ENCODE results near the gene ORMDL1. TPM values are rescaled to one million over a fixed set of nuclear protein-coding genes. Genes with fewer than 3 reads are reported as not detected.

ORMDL1 gene
- total RNA-seq, 1 experiment from 2014 or later, result 58.4 TPM

- intact Hi-C loops (cut with micrococcal nuclease; ENCODE audit: unreplicated experiment), result no loop called here
- Mint-ChIP-seq H3K4me3 (ENCODE audit: low read depth, unreplicated experiment) (no peak overlapping the region), H3K9me3 (ENCODE audit: low read depth, unreplicated experiment) (no peaks in the 10 kb centered on the region), H3K27ac (ENCODE audit: unreplicated experiment) (no peak overlapping the region), H3K4me1 (ENCODE audit: low read depth, unreplicated experiment) (no peaks in the 10 kb centered on the region), H3K36me3 (ENCODE audit: insufficient read depth, unreplicated experiment) (peaks cover 4% of the 10 kb centered on the region), H3K27me3 (ENCODE audit: unreplicated experiment) (no peaks in the 10 kb centered on the region)
- BruUV-seq (replicated peaks), result no TSS peak
- CTCF ChIA-PET, result no interaction called here
- no peak for TF ChIP-seq CTCF (IDR thresholded peaks at IDR 0.05; ENCODE audit: unreplicated experiment)
- no peak for DNase-seq
Observed at GRCh38 chr2:189818249-189819038, 34.3 kb upstream of the ORMDL1 start.

GRCh38 chr2:189803431-189803830 lies 19.3 kb upstream of the ORMDL1 start:
- CTCF ChIA-PET, result no interaction called here

GRCh38 chr2:189802396-189802912 lies 18.3 kb upstream of the ORMDL1 start:
- H3K4me1 Mint-ChIP-seq (ENCODE audit: low read depth, unreplicated experiment), result no peaks in the 10 kb centered on the region
- no peaks in the 10 kb centered on the region for H3K36me3 Mint-ChIP-seq (ENCODE audit: insufficient read depth, unreplicated experiment)
- intact Hi-C loops (cut with micrococcal nuclease; ENCODE audit: unreplicated experiment), result no loop called here
- no peaks in the 10 kb centered on the region for H3K9me3 Mint-ChIP-seq (ENCODE audit: low read depth, unreplicated experiment)
- H3K27me3 Mint-ChIP-seq (ENCODE audit: unreplicated experiment), result no peaks in the 10 kb centered on the region
- no TSS peak for BruUV-seq (replicated peaks)
- H3K27ac Mint-ChIP-seq (ENCODE audit: unreplicated experiment), result peak overlapping the region; percentile 24
- CTCF ChIA-PET, result no interaction called here
- DNase-seq, result no peak
- TF ChIP-seq CTCF (IDR thresholded peaks at IDR 0.05; ENCODE audit: unreplicated experiment), result no peak
- no peak overlapping the region for H3K4me3 Mint-ChIP-seq (ENCODE audit: low read depth, unreplicated experiment)

More at GRCh38 chr2:189803431-189803830, 19.3 kb upstream of the ORMDL1 start:
- H3K4me1 Mint-ChIP-seq (ENCODE audit: low read depth, unreplicated experiment), result no peaks in the 10 kb centered on the region
- no peak for DNase-seq
- no peak for TF ChIP-seq CTCF (IDR thresholded peaks at IDR 0.05; ENCODE audit: unreplicated experiment)
- H3K36me3 Mint-ChIP-seq (ENCODE audit: insufficient read depth, unreplicated experiment), result no peaks in the 10 kb centered on the region
- H3K27me3 Mint-ChIP-seq (ENCODE audit: unreplicated experiment), result no peaks in the 10 kb centered on the region
- no peak overlapping the region for H3K4me3 Mint-ChIP-seq (ENCODE audit: low read depth, unreplicated experiment)
- H3K9me3 Mint-ChIP-seq (ENCODE audit: low read depth, unreplicated experiment), result no peaks in the 10 kb centered on the region
- BruUV-seq (replicated peaks), result no TSS peak
- H3K27ac Mint-ChIP-seq (ENCODE audit: unreplicated experiment), result no peak overlapping the region
- intact Hi-C loops (cut with micrococcal nuclease; ENCODE audit: unreplicated experiment), result no loop called here

GRCh38 chr2:189799531-189799930 lies 15.4 kb upstream of the ORMDL1 start:
- BruUV-seq (replicated peaks), result no TSS peak
- intact Hi-C loops (cut with micrococcal nuclease; ENCODE audit: unreplicated experiment), result no loop called here
- Mint-ChIP-seq H3K9me3 (ENCODE audit: low read depth, unreplicated experiment) (no peaks in the 10 kb centered on the region), H3K4me3 (ENCODE audit: low read depth, unreplicated experiment) (no peak overlapping the region), H3K27me3 (ENCODE audit: unreplicated experiment) (no peaks in the 10 kb centered on the region), H3K36me3 (ENCODE audit: insufficient read depth, unreplicated experiment) (no peaks in the 10 kb centered on the region), H3K27ac (ENCODE audit: unreplicated experiment) (no peak overlapping the region), H3K4me1 (ENCODE audit: low read depth, unreplicated experiment) (no peaks in the 10 kb centered on the region)
- CTCF ChIA-PET, result no interaction called here
- no peak for TF ChIP-seq CTCF (IDR thresholded peaks at IDR 0.05; ENCODE audit: unreplicated experiment)
- DNase-seq, result no peak
